Thyroid gland (tissue), 4 donors: ENCODE measurements around the gene TMTC4.

Source experiments
- CTCF ChIP-seq, 6 experiments: fragments of 200-600 bp in 3 of 6; fragments of 450-650 bp in 3 of 6; sonication (generic) in 3 of 6; IDR thresholded peaks; one replicate each; pipeline ENCODE4 v1.5.1; 2016 to 2019; ENCODE audit warnings: antibody characterized with exemption in 6 of 6, mild to moderate bottlenecking in 2 of 6, inconsistent platforms in 1 of 6, moderate library complexity in 1 of 6
- POLR2A ChIP-seq, 2 donors: fragments of 450-650 bp; IDR thresholded peaks; one replicate each; pipeline ENCODE4 v1.6.1; 2017; ENCODE audit warnings: antibody characterized with exemption in 2 of 2, mild to moderate bottlenecking in 2 of 2, moderate library complexity in 1 of 2

DNA sequence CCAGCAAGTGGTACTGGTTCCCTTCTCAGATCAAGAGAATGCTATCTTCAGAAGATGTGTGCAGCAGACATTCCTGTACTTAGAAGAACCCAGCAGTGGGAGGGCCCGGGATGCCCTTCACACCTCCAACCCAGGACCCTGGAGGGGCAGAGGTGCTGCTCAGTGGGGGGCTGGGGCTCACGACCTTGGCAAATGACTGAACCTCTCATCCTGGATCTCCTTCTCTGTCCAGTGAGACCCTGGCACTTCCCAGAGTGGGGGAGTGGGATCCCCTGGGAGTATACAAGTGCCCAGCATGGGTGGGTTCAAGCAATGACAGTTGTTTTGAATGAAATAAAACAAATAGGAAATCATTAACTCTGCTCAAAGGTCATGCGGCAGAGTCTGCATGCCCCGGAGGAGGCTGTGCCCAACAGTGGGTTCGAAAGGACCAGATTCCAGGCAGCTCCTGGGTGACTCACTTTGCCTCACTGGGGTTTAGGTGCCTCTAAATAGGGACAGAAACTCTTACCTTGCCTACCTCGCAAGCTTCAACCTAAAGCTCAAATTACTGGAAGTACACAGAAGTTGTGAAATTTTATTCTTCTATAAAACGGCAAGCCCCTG lies 112.9 kb downstream of the TMTC4 start:
- TF ChIP-seq CTCF (IDR thresholded peaks at IDR 0.05) = no peak
- TF ChIP-seq POLR2A (IDR thresholded peaks at IDR 0.05) = no peak
